BLaER1 (cell line): ENCODE data around the gene DPEP1.
A peak's percentile ranks its signal among the peaks of the same experiment; 100 is the strongest.
"Not testable (repeated sequence)": the region's sequence is repeated elsewhere in the genome, so short reads cannot be mapped to it uniquely, and the experiment has no call there.

Experiments
- H3K27ac ChIP-seq: shearing (Covaris generic); formaldehyde crosslinking; 2 replicates; pipeline ENCODE4 v1.8.1; 2022
- H3K27me3 ChIP-seq: shearing (Covaris generic); formaldehyde crosslinking; 2 replicates; pipeline ENCODE4 v1.8.1; 2022
- H3K36me3 ChIP-seq: shearing (Covaris generic); formaldehyde crosslinking; 2 replicates; pipeline ENCODE4 v1.8.1; 2022
- H3K4me1 ChIP-seq: shearing (Covaris generic); formaldehyde crosslinking; 2 replicates; pipeline ENCODE4 v1.8.1; 2022
- H3K4me2 ChIP-seq: shearing (Covaris generic); formaldehyde crosslinking; 2 replicates; pipeline ENCODE4 v1.8.1; 2022
- H3K4me3 ChIP-seq: shearing (Covaris generic); formaldehyde crosslinking; 2 replicates; pipeline ENCODE4 v1.8.1; 2022
- H3K9ac ChIP-seq: shearing (Covaris generic); formaldehyde crosslinking; 2 replicates; pipeline ENCODE4 v1.8.1; 2022
- H3K9me3 ChIP-seq: shearing (Covaris generic); formaldehyde crosslinking; 2 replicates; pipeline ENCODE4 v1.8.1; 2022
- H4K20me1 ChIP-seq: shearing (Covaris generic); formaldehyde crosslinking; 2 replicates; pipeline ENCODE4 v1.8.1; 2022
- Cebpa-rat ChIP-seq: shearing (Covaris generic); IDR thresholded peaks from 2 replicates; pipeline ENCODE4 v1.8.1; 2022

The DPEP1 gene

GRCh38 chr16:89657442-89658220 lies 44.2 kb downstream of the DPEP1 start, which contains the start of the genes CHMP1A and SPATA33:
Gene CHMP1A (minus strand): TSS chr16:89657708. CDS start chr16:89657588, 120 bp downstream.
Gene SPATA33 (plus strand): TSS chr16:89657836. CDS start chr16:89657912, 76 bp downstream.
- peak within 1 kb of the TSS; percentile 91 for H3K27ac ChIP-seq
- peak within 1 kb of the TSS; percentile 94 for H3K9ac ChIP-seq

GRCh38 chr16:89658221-89658879 lies 44.9 kb downstream of the DPEP1 start:
- Histone ChIP-seq H3K27me3 (no peaks in the 10 kb centered on the region), H3K36me3 (peaks cover 49% of the 10 kb centered on the region), H3K4me3 (peak overlapping the region; percentile 97), H3K9me3 (no peaks in the 10 kb centered on the region), H4K20me1 (peaks cover 36% of the 10 kb centered on the region), H3K4me2 (peak overlapping the region; percentile 95), H3K4me1 (peaks cover 48% of the 10 kb centered on the region), H3K9ac (peak overlapping the region; percentile 94), H3K27ac (peak overlapping the region; percentile 76)
- TF ChIP-seq Cebpa-rat, result no peak

More at GRCh38 chr16:89657442-89658220, 44.2 kb downstream of the DPEP1 start, which contains the start of the genes CHMP1A and SPATA33:
- Histone ChIP-seq H3K4me3 (peak within 1 kb of the TSS; percentile 97), H3K4me2 (peak within 1 kb of the TSS; percentile 95), H3K27me3 (no peaks in the 10 kb centered on the region), H4K20me1 (peaks cover 39% of the 10 kb centered on the region), H3K36me3 (peaks cover 48% of the 10 kb centered on the region), H3K9me3 (no peaks in the 10 kb centered on the region), H3K4me1 (peaks cover 48% of the 10 kb centered on the region)
- no peak for TF ChIP-seq Cebpa-rat

- Histone ChIP-seq H3K27ac (no peak overlapping the region), H3K4me1 (peaks cover 34% of the 10 kb centered on the region), H4K20me1 (peaks cover 18% of the 10 kb centered on the region), H3K4me3 (no peak overlapping the region), H3K27me3 (no peaks in the 10 kb centered on the region), H3K9ac (no peak overlapping the region), H3K9me3 (peaks cover 3% of the 10 kb centered on the region; the same call in 1 of the 2 replicates), H3K4me2 (no peak overlapping the region), H3K36me3 (peaks cover 56% of the 10 kb centered on the region)
- TF ChIP-seq Cebpa-rat, result no peak
Measured at GRCh38 chr16:89660146-89660545, 46.7 kb downstream of the DPEP1 start.

- H3K4me1 ChIP-seq, result peaks cover 23% of the 10 kb centered on the region
- peaks cover 7% of the 10 kb centered on the region for H4K20me1 ChIP-seq
- no peaks in the 10 kb centered on the region for H3K27me3 ChIP-seq
- H3K4me2 ChIP-seq, result no peak overlapping the region
- H3K9me3 ChIP-seq, result peaks cover 11% of the 10 kb centered on the region
- H3K9ac ChIP-seq, result no peak overlapping the region
- H3K27ac ChIP-seq, result no peak overlapping the region
- no peak overlapping the region for H3K4me3 ChIP-seq
- peaks cover 65% of the 10 kb centered on the region for H3K36me3 ChIP-seq
- TF ChIP-seq Cebpa-rat, result no peak
Measured at GRCh38 chr16:89661215-89661614, 47.8 kb downstream of the DPEP1 start.

- H3K4me2 ChIP-seq, H3K9ac ChIP-seq, H3K27ac ChIP-seq, H3K27me3 ChIP-seq, H3K4me3 ChIP-seq, H4K20me1 ChIP-seq: not testable (repeated sequence)
- peaks cover 71% of the 10 kb centered on the region for H3K36me3 ChIP-seq
- H3K9me3 ChIP-seq, result peaks cover 18% of the 10 kb centered on the region
- peaks cover 24% of the 10 kb centered on the region for H3K4me1 ChIP-seq
Measured at GRCh38 chr16:89664238-89664637, 50.8 kb downstream of the DPEP1 start.

- H3K9ac ChIP-seq, H3K4me2 ChIP-seq, H4K20me1 ChIP-seq, H3K27me3 ChIP-seq, H3K27ac ChIP-seq, H3K4me3 ChIP-seq: not testable (repeated sequence)
- Histone ChIP-seq H3K4me1 (peaks cover 21% of the 10 kb centered on the region), H3K9me3 (peaks cover 18% of the 10 kb centered on the region), H3K36me3 (peaks cover 46% of the 10 kb centered on the region)
Measured at GRCh38 chr16:89667000-89667399, 53.6 kb downstream of the DPEP1 start.

- Histone ChIP-seq H3K4me2 (peak overlapping the region; percentile 74), H3K4me3 (no peak overlapping the region), H3K4me1 (peaks cover 21% of the 10 kb centered on the region), H3K36me3 (peaks cover 40% of the 10 kb centered on the region), H3K27ac (no peak overlapping the region), H4K20me1 (no peaks in the 10 kb centered on the region), H3K9ac (no peak overlapping the region; the same call in 1 of the 2 replicates), H3K27me3 (no peaks in the 10 kb centered on the region), H3K9me3 (peaks cover 18% of the 10 kb centered on the region)
- TF ChIP-seq Cebpa-rat, result no peak
Measured at GRCh38 chr16:89667633-89668032, 54.2 kb downstream of the DPEP1 start.

GRCh38 chr16:89668790-89669158 lies 55.3 kb downstream of the DPEP1 start:
- Histone ChIP-seq H3K4me1 (peaks cover 21% of the 10 kb centered on the region), H4K20me1 (no peaks in the 10 kb centered on the region), H3K36me3 (peaks cover 28% of the 10 kb centered on the region), H3K27me3 (no peaks in the 10 kb centered on the region), H3K4me2 (peak overlapping the region; percentile 74), H3K9ac (peak overlapping the region; percentile 50), H3K27ac (peak overlapping the region; percentile 49; the same call in 1 of the 2 replicates), H3K9me3 (peaks cover 18% of the 10 kb centered on the region), H3K4me3 (0 out of 2 replicates have a peak overlapping the region, but pooled peaks have one; percentile 22)
- no peak for TF ChIP-seq Cebpa-rat

- Histone ChIP-seq H3K9ac (no peak overlapping the region), H3K4me2 (no peak overlapping the region), H3K36me3 (peaks cover 20% of the 10 kb centered on the region), H3K9me3 (peaks cover 19% of the 10 kb centered on the region), H4K20me1 (no peaks in the 10 kb centered on the region), H3K4me3 (no peak overlapping the region), H3K4me1 (peaks cover 21% of the 10 kb centered on the region), H3K27me3 (no peaks in the 10 kb centered on the region), H3K27ac (no peak overlapping the region)
- no peak for TF ChIP-seq Cebpa-rat
Measured at GRCh38 chr16:89669755-89670154, 56.3 kb downstream of the DPEP1 start.
